ENCODE data around the gene LRIT2.
"Not testable (repeated sequence)": the region's sequence is repeated elsewhere in the genome, so short reads cannot be mapped to it uniquely, and the experiment has no call there.

Gene LRIT2

GRCh38 chr10:84180386-84180785 is 45.0 kb downstream of the LRIT2 start:
- not testable (repeated sequence) for DNase-seq

- no peak for DNase-seq
These were observed 46.2 kb downstream of the LRIT2 start for GRCh38 chr10:84179059-84179710.

- DNase-seq, result no peak
These were observed 47.2 kb downstream of the LRIT2 start for GRCh38 chr10:84178160-84178609.

- peak; percentile 43 for DNase-seq
These were observed 47.7 kb downstream of the LRIT2 start for GRCh38 chr10:84177541-84178141.

GRCh38 chr10:84176836-84177474 is 48.4 kb downstream of the LRIT2 start:
- DNase-seq, result no peak

- no peak for DNase-seq
These were observed 49.0 kb downstream of the LRIT2 start for GRCh38 chr10:84176351-84176750.

- DNase-seq, result no peak
These were observed 49.9 kb downstream of the LRIT2 start for GRCh38 chr10:84175436-84175835.

GRCh38 chr10:84173501-84173929 is 51.8 kb downstream of the LRIT2 start, which contains the start of gene GPR15LG:
GPR15LG (plus strand) TSS chr10:84173801; CDS start chr10:84173852, 51 bp downstream.
- DNase-seq, result no peak

- DNase-seq, result no peak
These were observed 52.6 kb downstream of the LRIT2 start for GRCh38 chr10:84172467-84173356.

- not testable (repeated sequence) for DNase-seq
These were observed 53.5 kb downstream of the LRIT2 start for GRCh38 chr10:84171700-84172466.

- not testable (repeated sequence) for DNase-seq
These were observed 54.1 kb downstream of the LRIT2 start for GRCh38 chr10:84171237-84171636.

Measured in activated gamma-delta T cell (primary cell).